Fibroblast of skin of left quadriceps (primary cell): ENCODE measurements around the gene ADK.
"Not testable (repeated sequence)": the region's sequence is repeated elsewhere in the genome, so short reads cannot be mapped to it uniquely, and the experiment has no call there.

Experiments
- DNase-seq, 2 experiments: peaks; one replicate each; pipeline ENCODE4 v3.0.0-alpha.2; 2013; ENCODE audit warnings: low read depth in 2 of 2

The ADK gene

DNA sequence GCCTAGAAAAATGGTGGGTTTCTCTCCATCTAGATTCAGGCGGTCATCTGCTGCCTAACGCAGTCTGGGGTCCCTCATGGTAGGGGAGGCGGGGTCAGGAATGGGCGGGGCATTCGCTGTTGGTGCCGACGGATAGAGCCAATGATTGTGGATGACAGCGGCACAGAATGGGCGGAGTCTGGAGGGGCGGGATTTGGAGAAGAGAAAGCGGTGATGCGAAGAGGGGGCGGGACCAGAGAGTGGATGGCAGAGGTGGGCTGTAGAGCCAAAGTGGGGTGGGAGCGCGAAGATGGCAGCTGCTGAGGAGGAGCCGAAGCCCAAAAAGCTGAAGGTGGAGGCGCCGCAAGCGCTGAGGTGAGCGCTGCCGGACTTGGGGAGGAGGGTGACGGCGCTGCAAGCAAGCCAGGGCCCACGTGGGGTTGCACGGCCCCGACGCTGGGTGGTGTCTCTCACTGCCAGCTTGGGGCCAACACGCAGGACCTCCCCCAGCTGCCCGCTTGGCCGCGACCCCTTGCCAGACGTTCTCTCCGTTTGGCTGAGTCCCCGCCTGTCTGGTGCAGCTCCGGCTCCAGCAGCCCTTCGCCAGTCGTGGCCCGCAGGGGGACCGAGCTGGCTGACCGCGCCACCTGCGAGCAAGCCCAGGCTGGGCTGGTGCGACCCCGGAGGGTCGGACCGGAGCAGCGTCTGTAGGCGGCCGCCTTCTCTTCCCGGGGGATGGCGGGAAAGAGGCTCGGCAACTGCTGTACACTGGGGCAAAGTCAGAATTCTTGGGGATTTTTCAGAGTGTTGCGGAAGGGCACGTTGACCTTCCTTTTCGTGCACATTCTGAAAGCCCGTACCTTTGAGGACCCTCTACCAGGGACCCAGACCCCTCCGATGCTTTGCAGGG is at the start of gene ADK:
TSS of gene ADK (plus strand) at position 232 of the 889 bp plus-strand sequence. CDS start at position 290, 58 bp downstream.
- DNase-seq = peak; percentile 97

DNA sequence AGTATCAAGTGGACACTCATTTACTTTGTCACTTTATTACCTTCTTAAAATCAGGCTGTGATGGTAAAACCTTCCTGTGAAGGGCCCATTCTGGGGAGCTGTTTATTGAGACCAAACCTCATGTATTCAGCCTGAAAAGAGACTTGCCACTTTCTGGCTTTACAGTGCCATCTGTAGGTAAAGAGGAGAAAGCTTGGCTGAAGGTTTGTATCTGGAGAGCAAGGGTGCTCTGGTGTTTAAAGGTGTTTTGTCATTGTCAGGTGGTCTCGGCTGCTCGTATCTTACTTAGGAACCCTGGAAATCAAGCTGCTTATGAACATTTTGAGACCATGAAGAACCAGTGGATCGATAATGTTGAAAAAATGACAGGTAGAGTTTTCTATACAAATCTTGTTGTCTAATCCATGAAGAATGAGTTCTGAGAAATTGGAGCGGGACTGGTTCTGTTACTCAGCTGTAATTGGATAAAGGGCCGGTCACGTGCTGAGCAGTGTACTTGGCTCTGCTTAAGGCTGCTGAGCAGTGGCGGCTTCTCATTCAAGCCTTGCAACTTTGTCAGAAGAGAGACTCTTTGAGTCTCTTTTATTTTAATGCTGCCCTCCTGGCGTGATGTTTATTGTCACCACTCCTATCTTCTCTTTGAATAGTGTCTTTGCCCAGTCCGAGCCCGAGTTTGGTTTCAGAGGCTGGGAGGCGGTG is 47.3 kb upstream of the ADK start:
- no peak for DNase-seq

DNA sequence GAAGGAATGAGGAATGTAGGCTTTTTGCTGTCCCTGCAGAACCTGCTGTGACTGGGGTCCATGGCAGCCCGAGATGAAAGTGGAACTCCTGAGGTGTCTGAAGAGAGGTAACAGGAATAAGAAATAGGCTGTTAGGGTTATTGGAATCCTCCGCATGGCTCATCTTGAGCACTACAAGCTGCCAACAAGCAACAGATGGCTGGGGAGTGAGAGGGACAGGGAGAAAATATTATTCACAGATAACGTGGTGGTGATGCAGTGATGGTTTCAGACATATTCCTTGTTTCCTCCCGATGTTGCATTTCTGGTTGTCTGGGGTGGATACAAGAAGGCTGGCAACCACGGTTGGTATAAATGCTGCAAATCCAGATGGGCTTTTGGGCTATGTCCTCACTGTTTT is 46.5 kb upstream of the ADK start:
- DNase-seq = no peak

DNA sequence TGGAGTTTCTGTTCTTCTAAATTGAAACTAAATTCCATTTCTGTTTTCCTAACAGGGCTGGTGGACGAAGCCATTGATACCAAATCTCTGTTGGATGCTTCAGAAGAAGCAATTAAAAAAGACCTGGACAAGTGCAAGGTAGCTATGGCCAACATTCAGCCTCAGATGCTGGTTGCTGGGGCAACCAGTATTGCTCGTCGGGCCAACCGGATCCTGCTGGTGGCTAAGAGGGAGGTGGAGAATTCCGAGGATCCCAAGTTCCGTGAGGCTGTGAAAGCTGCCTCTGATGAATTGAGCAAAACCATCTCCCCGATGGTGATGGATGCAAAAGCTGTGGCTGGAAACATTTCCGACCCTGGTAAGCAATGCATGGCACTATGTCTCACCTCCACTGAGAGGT is 46.0 kb upstream of the ADK start:
- DNase-seq = no peak

DNA sequence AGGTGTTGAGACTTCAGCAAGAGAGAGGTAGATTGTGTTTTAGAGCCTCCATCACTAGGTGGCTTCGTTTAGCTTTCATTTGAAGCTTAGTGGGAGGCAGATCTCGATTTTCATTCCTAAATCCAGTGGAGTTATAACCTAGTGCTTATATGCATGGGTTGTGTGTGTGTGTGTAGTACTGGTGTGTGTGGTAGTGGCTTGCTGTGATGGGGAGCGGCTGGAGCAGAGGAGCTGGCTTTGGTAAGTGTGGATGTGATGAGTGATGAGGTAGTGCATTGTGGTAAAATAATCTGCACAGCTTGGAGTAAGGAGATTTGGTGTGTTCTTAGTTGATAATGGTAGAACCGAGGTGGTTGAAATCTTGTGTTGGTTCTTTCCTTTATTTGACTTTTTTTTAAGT is 43.6 kb upstream of the ADK start:
- no peak for DNase-seq

DNA sequence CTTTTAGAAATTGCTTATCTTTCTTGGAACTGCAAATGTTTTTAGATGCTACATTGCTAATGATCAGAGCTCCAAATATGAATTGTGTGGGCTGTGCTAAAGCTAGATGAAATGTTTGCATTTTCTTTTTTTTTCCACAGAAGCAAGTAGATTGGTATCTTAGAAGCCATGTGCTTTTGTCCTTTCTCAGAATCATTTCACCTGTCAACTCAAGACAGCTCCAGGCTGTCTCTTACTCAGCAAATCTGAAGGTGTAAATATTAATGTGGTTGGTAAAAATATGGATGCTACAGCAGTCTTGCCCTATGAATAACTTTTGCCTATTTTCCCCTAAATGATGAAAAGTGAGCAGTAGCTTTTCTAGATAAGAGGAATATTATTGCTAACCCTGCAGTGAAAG is 41.6 kb upstream of the ADK start:
- no peak for DNase-seq

DNA sequence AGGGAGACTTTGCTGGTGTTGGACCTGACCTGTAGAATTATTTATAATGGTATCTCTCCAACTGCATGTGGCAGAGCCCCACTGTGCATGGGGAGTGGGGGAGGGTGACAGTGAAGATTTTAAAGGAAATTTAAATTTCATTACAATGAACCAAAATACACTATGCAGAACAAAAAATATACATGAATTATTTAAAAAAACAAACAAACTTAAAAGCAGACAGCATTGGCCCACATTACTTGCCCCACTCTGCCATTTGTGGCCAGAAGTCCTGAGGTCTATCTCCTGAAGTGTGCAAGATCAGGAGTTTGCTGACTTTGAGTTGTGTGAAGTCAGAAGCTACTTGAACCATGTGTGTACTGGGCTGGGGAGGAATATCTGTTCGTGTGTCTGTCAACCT is 40.9 kb upstream of the ADK start:
- no peak for DNase-seq

DNA sequence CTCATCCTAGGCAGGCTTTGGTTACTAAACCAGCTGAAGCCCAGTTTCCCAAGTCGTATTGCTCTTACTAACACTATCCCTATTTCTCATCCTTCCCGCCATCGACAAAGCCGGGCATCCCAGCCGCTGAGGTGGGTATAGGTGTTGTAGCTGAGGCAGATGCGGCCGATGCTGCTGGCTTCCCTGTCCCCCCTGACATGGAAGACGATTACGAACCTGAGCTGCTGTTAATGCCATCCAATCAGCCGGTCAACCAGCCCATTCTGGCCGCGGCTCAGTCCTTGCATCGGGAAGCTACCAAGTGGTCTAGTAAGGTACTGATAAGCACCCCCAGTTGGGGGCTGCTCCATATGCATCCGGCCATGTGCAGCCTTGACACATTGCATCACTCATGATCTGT is 39.2 kb upstream of the ADK start:
- DNase-seq = no peak

DNA sequence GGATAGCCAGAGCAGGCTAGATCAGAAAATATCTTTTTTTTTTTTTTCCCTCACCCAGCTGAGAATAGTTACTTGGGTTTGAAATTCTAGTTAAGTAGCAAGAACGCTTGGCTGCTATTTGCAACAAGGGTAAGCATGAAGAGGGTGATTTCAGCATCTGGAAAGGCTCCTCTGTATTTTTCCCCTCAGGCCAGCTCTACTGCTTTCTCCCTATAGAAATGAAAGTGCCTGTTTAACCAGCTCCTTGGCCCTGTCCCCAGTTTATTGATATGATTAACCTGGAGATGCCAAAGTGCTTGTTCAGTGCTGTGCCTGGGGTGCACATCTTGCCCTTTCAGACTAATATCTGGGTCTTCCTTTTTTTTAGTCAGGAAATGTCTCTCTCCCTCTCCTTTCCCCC is 37.5 kb upstream of the ADK start:
- DNase-seq = no peak

DNA sequence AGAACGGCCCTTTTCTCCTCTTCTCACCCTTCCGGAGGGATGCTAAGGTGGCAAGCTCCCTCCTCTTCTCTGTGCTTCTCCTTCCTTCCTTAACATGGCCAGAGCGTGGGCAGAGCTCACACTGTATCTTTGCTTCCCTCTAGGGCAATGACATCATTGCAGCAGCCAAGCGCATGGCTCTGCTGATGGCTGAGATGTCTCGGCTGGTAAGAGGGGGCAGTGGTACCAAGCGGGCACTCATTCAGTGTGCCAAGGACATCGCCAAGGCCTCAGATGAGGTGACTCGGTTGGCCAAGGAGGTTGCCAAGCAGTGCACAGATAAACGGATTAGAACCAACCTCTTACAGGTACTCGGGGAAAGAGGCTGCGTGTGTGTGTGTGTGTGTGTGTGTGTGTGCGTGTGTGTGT is 37.0 kb upstream of the ADK start:
- no peak for DNase-seq

DNA sequence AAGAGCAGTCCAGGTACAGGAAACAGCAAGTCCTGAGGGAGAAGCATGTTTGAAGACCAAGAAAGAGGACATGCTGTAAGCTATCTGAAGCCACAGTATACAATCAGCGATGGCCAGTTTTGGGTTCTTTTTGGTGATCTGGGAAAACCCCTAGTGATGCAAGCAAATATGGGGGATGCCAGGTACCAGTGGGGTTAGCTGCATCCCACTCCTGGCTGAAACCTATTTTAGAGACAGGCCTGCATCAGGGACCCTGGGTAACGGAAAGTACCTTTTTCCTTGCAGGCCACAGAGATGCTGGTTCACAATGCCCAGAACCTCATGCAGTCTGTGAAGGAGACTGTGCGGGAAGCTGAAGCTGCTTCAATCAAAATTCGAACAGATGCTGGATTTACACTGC is 33.3 kb upstream of the ADK start:
- no peak for DNase-seq

DNA sequence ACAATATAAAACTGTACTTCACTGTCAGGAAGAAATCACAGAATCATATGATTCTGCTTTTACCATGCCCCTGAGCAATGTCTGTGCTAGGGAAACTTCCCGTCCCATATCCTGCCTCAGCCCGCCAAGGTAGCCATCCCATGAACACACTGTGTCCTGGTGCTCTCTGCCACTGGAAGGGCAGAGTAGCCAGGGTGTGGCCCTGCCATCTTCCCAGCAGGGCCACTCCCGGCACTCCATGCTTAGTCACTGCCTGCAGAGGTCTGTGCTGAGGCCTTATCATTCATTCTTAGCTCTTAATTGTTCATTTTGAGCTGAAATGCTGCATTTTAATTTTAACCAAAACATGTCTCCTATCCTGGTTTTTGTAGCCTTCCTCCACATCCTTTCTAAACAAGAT is 32.2 kb upstream of the ADK start:
- no peak for DNase-seq

DNA sequence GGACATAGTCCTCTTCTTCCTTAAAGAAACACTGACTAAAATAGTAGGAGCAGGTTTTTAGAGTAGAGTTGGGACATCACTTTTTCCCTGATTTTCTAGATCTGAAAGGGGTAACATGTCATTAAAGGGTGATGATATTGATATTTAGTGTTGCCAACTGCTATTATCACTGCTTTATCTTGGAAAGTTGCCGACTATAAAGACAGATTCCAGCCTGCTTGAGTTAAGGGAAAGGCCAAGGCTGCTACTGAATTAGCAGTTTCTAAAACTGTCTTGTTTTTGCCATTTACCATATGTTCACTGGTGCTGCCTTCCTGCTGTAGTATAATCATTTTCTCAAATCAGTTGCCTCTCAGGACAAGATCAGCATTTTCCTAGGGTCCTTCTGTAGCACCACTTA is 30.1 kb upstream of the ADK start:
- DNase-seq = no peak

DNA sequence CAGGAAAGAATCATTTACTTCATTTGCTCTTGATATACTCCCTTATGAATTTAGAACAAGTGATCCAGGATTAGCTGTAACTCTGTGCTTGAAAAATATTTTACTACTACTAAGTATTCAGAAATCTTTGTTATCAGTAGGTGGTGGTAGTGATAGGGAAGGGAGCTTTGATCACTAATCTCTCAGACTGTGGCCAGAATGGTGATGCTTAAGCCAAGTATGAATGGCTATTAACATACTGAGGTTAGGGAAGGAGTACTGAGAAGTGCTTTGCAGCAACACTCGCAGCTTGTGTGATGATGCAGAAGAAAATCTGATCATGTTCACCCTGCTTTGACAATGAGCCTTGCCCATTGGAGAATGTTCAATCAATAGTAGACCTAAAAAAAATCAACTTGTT is 29.7 kb upstream of the ADK start:
- DNase-seq = no peak

DNA sequence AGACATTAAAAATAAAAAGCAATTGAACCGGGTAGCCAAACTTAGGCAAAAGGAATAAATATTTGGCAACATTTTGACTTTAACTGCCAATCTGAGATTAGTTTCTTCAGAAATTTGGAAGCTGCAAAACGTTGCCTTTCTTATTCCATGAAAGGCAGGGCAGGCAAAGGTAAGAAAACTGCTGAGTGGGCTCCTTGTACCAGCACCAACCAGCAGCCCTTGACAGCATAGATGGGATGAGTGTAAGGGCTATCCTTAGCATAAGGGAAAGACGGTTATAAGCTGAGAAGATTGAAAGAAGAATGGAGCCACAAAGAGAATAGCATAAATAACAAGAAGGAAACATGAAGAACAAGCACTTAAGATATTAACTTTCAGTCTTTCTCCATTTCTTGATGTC is 29.0 kb upstream of the ADK start:
- no peak for DNase-seq

DNA sequence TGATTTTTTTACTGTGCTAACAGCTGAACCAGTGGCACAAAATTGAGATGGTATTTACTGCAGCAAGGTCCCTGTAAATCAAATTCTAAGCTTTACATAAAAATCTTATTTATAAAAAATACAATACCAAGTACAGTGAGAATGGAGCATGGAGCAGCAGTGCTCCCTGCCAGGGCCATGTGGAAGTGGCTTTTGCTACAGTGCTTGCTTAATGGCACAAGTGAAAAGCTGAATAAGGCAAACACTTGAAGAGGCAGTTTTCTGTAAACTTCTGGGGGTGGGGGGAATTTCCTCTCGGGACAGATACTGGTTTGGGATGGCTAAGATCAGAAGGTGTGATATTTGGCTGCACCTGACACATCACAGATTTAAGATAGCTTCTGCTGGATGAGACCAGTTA is 27.9 kb upstream of the ADK start:
- no peak for DNase-seq

DNA sequence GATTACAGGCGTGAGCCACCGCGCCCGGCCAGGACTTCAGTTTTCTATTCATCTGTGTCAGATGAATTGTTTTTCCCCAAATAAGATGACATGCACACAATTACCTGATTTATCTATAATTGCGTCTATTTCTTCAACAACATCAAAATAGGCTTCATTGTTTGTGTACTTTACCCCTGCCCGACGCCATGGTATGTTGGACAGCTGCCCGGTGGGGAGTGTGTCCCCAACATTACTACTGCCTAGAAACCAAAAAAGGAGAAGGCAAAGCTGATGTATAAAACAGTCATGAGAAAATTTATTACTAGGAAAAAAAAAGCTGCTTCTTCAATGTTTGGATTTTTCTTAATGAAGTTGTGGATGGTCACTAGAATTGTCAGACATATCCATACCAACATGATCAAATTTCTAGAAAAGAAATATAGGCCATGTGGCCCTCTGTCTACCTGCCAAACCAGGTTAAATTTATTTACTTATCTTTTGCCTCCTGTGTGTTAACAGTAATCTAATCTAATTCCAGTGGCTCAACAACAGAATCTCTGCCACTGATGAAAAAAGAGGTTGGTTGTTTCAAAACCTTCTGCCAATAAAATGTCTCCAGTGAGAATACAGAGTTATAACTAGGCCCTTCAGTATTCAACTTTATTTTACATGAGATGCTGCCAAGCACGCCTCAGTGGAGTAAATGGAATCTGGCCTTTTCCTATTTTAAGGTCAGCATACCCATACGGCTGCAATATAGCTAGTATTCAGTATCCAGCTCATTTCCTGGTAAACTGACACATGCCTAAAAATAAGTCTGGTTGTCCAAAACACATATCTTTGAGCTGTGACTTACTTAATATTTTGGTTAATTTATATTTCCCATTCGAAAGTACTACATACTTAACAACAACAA is 16.8 kb upstream of the ADK start:
- DNase-seq = no peak

DNA sequence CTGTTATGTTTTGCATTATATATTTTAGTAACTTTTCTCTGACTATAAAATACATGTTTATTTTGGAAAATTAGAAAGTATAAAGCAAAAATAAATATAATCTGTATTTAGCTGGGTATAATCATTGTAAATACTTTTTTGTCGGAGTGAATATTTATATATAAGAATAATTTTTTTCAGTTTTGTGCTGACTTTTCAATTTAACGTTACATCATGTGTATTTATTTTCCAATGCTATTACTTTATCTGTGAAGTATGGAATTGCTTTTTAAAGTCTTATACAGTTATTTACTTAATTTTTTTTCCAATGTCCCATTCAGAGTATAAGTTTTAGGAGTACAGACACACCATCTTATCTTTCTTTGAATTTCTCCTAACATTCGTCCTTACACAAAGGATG is 15.6 kb upstream of the ADK start:
- no peak for DNase-seq

DNA sequence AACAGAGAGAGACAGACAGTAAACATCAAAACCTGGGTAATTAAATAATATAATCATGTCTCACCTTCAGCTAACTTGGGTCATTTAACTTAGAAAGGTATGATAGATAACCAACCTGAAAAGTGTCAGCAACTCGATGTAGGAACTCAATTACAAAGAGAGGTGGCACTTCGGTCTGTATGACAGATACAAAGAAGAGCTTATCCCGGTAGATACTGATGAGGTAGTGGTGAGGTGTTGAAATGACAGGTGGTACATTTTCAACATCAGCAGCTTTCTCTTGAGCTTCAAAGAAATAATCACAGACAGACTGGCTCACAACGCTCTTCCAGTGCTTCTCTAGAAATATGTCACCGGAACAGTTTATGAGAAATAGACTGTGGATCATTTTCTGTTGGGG is 13.0 kb upstream of the ADK start:
- DNase-seq = no peak

DNA sequence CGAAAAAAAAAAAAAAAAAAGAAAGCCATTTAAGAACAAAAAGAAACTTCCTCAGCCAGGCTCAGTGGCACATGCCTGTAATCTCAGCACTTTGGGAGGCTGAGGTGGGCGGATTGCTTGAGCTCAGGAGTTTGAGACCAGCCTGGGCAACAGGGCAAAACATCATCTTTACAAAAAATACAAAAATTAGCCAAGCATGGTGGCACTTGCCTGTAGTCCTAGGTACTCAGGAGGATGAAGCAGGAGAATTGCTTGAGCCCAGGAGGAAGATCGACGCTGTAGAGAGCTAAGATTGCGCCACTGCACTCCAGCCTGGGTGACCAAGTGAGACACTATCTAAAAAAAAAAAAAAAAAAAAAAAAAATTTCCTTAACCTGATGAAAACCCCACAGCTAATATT is 12.4 kb upstream of the ADK start:
- DNase-seq = not testable (repeated sequence)

DNA sequence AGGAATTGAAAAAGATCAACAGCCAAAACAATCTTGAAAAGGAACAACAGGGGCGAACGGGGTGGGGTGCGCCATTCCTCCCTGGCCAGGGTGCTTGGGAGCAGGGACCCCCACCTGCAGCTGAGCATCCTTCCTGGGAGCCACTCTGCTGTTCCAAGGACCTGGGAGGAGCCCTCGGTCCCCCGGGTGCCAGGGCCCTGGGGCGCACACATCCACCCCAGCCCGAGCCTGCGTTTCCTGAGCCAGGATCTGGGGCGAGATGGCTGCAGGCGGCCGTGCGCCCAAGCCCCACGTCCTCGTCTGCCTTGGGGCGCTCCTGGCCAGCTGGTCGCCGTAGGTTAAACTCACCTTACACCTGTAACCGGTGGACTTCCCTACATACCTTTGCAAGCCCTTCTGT is 11.0 kb upstream of the ADK start:
- no peak for DNase-seq

DNA sequence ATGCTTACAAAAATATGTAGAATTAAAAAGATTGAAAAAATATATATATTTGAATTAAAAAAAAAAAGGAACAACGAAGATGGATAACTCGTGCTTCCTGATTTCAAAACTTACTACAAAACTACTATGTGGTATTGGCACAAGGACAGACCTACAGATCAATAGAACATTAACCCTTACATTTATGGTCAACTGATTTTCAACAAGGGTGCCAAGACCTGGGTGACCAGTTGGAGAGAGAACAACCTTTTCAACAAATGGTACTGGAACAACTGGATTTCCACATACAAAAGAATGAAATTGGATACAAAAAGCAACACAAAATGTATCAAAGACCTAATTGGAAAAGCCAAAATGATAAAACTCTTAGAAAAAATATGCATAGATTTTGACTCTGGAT is 10.5 kb upstream of the ADK start:
- DNase-seq = no peak
